Activated CD4-positive, alpha-beta T cell treated with anti-CD3 and anti-CD28 coated beads, Interleukin-2, amount 10 ng/mL, durations not matched to agents 24 days and 14 days (primary cell): ENCODE data around the gene GLIS1. TPM values are rescaled to one million over a fixed set of nuclear protein-coding genes. Genes with fewer than 3 reads are reported as not detected.

Experiments
- DNase-seq: peaks from one replicate; pipeline ENCODE4 v3.0.0; 2022
- H3K27ac Mint-ChIP-seq: one replicate; pipeline ENCODE4 v1.8.0; 2022; ENCODE audit warnings: mild to moderate bottlenecking, mixed read lengths
- H3K27me3 Mint-ChIP-seq: one replicate; pipeline ENCODE4 v1.8.0; 2022; ENCODE audit warnings: mixed read lengths
- H3K36me3 Mint-ChIP-seq: one replicate; pipeline ENCODE4 v1.8.0; 2022; ENCODE audit warnings: low read depth, mild to moderate bottlenecking, mixed read lengths
- H3K4me1 Mint-ChIP-seq: one replicate; pipeline ENCODE4 v1.8.0; 2021; ENCODE audit warnings: mixed read lengths
- H3K4me3 Mint-ChIP-seq: one replicate; pipeline ENCODE4 v1.8.0; 2022; ENCODE audit warnings: mild to moderate bottlenecking, moderate library complexity, mixed read lengths
- H3K9me3 Mint-ChIP-seq: one replicate; pipeline ENCODE4 v1.8.0; 2021; ENCODE audit warnings: mixed read lengths
- intact Hi-C: fragments of 100-400 bp; cut with micrococcal nuclease; formaldehyde crosslinking; loops from one replicate; pipeline ENCODE4 v1.15.1; 2023
- total RNA-seq: library from RNA; stranded (reverse); gene quantifications from 2 replicates; pipeline ENCODE4 v1.2.3, GENCODE V29; 2022

GLIS1 gene
- total RNA-seq, 1 donor from 2014 or later = not detected

DNA sequence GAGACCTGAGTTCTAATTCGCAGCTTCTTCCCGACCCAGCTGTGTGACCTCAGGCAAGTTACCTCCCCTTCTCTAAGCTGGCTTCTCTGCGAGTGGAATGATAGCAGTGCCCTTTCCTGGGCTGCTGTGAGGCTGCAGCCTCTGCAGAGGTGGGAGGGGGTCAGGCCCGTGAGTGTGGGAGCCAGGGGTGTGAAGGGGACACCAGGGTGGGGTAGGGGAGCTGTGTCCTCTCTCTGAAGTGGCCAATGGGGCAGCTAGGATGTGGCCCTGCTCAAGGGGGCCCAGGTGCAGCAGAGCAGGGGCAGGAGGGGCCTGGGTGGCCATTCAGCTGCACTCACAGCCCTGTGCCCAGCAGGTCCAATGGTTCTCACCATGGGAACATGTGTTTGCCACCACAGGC is 255.3 kb downstream of the GLIS1 start:
- intact Hi-C loops = loop anchor here (10.0 kb wide), 1 partner anchor 111 kb away; no protein-coding TSS in a partner anchor
- Mint-ChIP-seq H3K9me3 (no peaks in the 10 kb centered on the region), H3K4me3 (no peak overlapping the region), H3K4me1 (peaks cover 3% of the 10 kb centered on the region), H3K36me3 (no peaks in the 10 kb centered on the region), H3K27ac (no peak overlapping the region), H3K27me3 (peaks cover 9% of the 10 kb centered on the region)
- DNase-seq = no peak

DNA sequence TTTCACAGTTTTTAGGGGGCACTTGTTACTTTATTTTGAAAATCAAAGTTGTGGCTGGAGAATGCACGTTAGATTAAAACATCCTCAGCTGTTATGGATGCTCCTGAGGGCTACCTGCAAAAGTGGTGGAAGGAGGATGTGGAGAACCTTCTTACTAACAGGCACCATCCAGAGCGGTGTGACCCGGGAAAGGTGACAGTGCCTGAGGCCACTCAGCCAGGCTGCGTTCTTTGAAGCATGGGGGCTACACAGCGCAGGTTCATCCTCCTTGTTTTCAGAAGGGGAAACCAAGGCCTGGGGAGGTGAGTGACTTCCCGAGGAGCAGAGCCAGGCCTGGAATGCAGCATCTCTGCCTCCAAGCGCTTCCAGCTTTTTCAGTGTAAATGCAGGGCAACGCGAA is 255.8 kb downstream of the GLIS1 start:
- no peak overlapping the region for H3K27ac Mint-ChIP-seq
- no peaks in the 10 kb centered on the region for H3K36me3 Mint-ChIP-seq
- H3K4me3 Mint-ChIP-seq = no peak overlapping the region
- H3K27me3 Mint-ChIP-seq = peaks cover 10% of the 10 kb centered on the region
- intact Hi-C loops = loop anchor here (10.0 kb wide), 1 partner anchor 112 kb away; no protein-coding TSS in a partner anchor
- no peaks in the 10 kb centered on the region for H3K9me3 Mint-ChIP-seq
- H3K4me1 Mint-ChIP-seq = peaks cover 3% of the 10 kb centered on the region
- DNase-seq = no peak

DNA sequence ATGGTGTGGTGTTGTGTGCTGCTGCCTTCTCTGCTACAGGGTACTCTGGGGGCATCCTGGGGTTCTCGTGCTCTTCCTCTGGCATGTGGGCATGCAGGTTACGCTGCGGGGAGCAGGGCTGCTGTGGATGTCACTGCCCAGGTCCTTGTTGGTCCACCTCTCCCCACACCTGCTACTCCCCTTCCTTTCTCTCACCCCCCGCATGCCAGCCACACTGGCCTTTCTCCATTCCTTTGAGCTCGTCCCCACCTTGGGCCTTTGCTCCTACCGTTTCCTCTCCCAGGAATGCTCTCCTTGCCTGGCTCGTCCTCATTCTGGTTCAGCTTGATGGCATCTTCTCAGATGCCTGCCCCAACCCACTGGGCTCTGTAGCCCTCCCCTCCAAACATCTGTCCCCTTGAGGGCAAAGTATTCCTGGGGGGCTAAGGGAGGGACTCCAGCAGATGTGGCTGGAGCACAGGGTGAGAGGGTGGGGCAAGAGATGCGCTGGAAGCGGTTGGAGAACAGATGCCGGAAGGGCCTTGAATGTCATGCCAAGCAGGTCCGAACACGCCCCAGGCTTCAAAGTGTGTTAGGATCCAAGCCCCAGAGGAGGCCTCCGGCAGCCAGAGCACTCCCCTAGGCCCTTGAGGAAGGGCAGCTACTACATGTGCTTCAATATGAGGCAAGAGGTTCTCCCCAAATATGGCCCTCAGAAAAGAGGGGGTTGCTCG is 256.4 kb downstream of the GLIS1 start:
- no peaks in the 10 kb centered on the region for H3K36me3 Mint-ChIP-seq
- no peaks in the 10 kb centered on the region for H3K9me3 Mint-ChIP-seq
- DNase-seq = no peak
- no peak overlapping the region for H3K27ac Mint-ChIP-seq
- H3K4me3 Mint-ChIP-seq = no peak overlapping the region
- intact Hi-C loops = loop anchor here (10.0 kb wide), 1 partner anchor 112 kb away; no protein-coding TSS in a partner anchor
- peaks cover 3% of the 10 kb centered on the region for H3K4me1 Mint-ChIP-seq
- H3K27me3 Mint-ChIP-seq = peaks cover 10% of the 10 kb centered on the region

DNA sequence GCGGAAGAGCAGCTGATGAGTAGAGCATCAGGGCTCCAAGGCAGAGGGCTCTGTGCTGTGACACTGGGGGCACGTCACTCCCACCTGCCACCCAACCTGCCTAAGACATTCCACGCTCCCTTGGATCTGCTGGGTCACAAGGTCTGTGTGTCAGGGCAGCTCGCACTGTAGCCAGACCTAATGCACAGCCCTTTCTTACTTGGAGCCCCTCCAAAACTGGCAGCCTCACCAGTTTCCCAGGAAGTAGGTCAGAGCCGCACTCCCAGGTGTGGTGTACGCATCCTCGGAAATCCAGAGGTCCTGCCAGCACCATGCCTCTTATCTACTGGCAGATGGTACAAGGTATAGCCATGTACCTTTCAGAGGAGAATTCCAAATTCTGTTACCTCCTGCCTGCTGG is 257.5 kb downstream of the GLIS1 start:
- H3K9me3 Mint-ChIP-seq = no peaks in the 10 kb centered on the region
- H3K27ac Mint-ChIP-seq = no peak overlapping the region
- intact Hi-C loops = loop anchor here (10.0 kb wide), 1 partner anchor 113 kb away; no protein-coding TSS in a partner anchor
- no peaks in the 10 kb centered on the region for H3K36me3 Mint-ChIP-seq
- H3K27me3 Mint-ChIP-seq = peaks cover 9% of the 10 kb centered on the region
- peaks cover 3% of the 10 kb centered on the region for H3K4me1 Mint-ChIP-seq
- no peak overlapping the region for H3K4me3 Mint-ChIP-seq
- no peak for DNase-seq

DNA sequence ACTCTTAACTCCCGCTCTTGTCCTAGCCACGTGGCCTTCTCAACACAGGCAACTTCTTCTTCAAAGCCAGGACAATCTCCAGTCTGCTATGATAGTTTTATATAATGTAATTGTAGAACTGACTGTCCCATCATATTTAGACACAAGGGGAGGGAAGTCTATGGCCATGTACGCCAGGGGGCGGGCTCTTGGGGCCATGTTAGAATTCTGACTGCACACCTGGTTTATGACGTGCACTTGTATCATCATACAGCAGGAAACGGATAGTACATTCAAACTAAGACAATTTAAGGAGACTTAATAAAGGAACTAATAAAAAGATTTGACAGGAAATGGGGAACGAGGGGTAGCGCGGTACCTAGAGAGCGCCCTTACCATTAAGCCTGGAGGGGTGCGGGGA is 258.3 kb downstream of the GLIS1 start:
- Mint-ChIP-seq H3K4me1 (peaks cover 3% of the 10 kb centered on the region), H3K4me3 (no peak overlapping the region), H3K27me3 (peaks cover 10% of the 10 kb centered on the region), H3K36me3 (no peaks in the 10 kb centered on the region), H3K9me3 (no peaks in the 10 kb centered on the region), H3K27ac (no peak overlapping the region)
- DNase-seq = no peak
- intact Hi-C loops = loop anchor here (10.0 kb wide), 1 partner anchor 114 kb away; no protein-coding TSS in a partner anchor

DNA sequence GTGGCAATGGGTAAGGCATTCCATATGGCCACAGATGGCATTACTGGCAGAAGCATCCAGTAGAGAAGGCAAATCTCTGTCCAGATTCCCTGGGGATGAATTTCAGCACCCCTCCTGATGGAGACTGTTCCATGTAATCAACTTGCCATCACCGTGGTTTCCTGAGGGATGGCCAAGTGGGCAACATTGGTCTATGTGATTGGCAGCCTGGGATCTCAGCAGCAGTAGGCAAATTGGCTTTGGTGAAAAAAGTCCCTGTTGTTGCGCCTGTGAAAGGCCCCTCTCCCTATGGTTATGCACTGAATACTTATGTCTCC is 260.5 kb downstream of the GLIS1 start:
- H3K9me3 Mint-ChIP-seq = no peaks in the 10 kb centered on the region
- H3K4me3 Mint-ChIP-seq = no peak overlapping the region
- no peak for DNase-seq
- H3K4me1 Mint-ChIP-seq = no peaks in the 10 kb centered on the region
- H3K27ac Mint-ChIP-seq = no peak overlapping the region
- no peaks in the 10 kb centered on the region for H3K36me3 Mint-ChIP-seq
- H3K27me3 Mint-ChIP-seq = peaks cover 10% of the 10 kb centered on the region
- intact Hi-C loops = no loop called here

DNA sequence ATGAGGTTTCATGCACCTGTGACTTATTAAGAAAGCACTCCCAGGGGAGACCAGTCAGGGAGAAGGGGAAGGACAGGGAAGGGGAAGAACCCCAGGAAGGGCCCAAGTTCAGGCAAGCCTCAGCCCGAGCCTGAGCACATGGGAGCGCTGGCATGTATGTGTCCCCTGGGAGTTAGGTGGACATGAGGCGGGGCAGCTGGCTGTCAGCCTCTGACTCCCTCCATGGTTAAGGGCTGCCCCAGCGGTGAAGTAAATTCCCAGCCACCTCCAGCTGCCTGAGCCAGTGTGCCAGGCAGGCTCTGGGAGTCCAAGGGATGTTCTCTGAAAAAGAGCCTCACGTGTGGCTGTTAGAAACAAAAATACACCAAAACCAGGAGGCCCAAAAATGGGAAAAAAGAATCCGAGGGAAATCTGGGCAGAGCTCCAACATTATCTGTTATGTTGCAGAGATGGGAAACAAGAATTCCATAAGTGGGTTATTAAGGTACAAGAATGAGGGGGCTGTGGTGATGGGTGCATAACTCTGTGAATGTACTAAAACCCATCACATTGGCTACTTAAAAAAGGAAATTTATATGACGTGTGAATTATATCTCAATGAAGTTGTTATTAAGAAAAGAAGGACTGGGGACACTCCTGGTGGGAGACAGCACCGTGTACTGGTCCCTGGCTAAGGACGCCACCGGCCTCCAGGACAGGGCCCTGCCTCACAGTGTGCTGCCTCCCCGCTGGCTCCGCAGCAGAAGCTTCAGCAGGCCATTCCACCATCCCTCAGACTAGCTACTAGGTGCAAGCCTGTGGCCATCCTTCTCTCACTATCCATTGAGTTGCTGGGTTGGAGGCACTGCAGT is 261.1 kb downstream of the GLIS1 start:
- DNase-seq = no peak
- Mint-ChIP-seq H3K9me3 (no peaks in the 10 kb centered on the region), H3K27me3 (peaks cover 10% of the 10 kb centered on the region), H3K4me1 (no peaks in the 10 kb centered on the region), H3K36me3 (no peaks in the 10 kb centered on the region), H3K27ac (no peak overlapping the region), H3K4me3 (no peak overlapping the region)
- intact Hi-C loops = no loop called here

DNA sequence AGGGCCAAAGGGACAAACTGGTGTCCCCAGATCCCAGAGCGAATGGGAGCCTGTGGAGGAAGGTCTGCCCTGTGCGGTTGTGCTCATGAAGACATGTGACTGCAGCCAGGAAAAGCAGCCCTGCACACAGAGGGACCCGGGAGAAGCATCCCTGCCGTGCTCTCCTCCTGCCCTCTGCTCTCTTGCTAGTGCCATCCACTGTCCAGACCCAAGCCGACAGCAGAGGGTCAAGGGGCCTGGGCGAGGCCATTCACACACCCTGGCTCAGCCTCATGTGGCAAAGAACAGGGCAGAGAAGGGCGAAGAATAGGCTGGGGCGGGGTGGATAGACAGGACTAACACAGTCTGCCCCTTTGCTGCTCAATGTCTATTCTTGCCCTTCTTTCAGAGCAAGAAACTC is 262.4 kb downstream of the GLIS1 start:
- Mint-ChIP-seq H3K36me3 (no peaks in the 10 kb centered on the region), H3K27me3 (peaks cover 10% of the 10 kb centered on the region), H3K9me3 (no peaks in the 10 kb centered on the region), H3K4me1 (no peaks in the 10 kb centered on the region), H3K27ac (no peak overlapping the region), H3K4me3 (no peak overlapping the region)
- intact Hi-C loops = no loop called here
- no peak for DNase-seq

DNA sequence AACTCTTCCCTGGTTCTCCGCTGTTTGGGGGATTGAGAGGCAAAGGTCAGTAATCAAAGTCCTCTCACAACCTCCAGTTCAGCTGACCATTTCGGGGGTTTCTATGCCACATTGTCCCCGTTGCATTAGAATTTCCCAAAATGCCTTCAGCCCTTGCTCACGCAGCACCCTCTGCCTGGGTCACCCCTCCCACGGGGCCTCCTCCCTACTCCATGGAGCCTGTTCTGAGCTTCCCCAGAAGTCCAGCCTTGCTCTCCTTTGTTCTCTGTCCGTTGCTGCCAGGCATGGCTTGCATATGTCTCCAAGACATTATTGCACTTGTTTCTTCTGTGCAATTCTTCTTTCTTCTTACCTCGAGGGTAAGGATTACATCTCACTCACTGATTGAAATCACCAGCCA is 263.3 kb downstream of the GLIS1 start:
- H3K4me3 Mint-ChIP-seq = no peak overlapping the region
- H3K9me3 Mint-ChIP-seq = no peaks in the 10 kb centered on the region
- H3K36me3 Mint-ChIP-seq = no peaks in the 10 kb centered on the region
- intact Hi-C loops = no loop called here
- DNase-seq = no peak
- H3K27me3 Mint-ChIP-seq = peaks cover 10% of the 10 kb centered on the region
- H3K27ac Mint-ChIP-seq = no peak overlapping the region
- H3K4me1 Mint-ChIP-seq = no peaks in the 10 kb centered on the region

DNA sequence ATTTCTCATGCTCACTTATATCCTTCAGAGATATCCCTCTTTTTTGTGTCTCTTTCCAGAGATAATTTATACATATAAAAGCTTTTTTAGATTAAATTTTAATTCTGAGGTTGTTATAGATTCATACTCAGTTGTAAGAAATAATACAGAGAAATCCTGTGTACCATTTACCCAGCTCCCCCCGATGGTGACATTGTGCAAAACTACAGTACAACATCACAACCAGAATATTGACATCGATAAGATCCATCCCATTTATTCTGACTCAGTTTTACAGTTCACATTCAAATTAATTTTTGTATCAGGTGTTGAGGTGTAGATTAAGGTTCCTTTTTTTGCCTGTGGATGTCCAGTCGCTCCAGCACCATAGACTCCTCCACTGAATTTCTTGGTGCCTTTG is 265.5 kb downstream of the GLIS1 start:
- intact Hi-C loops = no loop called here
- Mint-ChIP-seq H3K36me3 (no peaks in the 10 kb centered on the region), H3K27me3 (peaks cover 5% of the 10 kb centered on the region), H3K27ac (no peak overlapping the region), H3K4me3 (no peak overlapping the region), H3K9me3 (no peaks in the 10 kb centered on the region), H3K4me1 (no peaks in the 10 kb centered on the region)
- no peak for DNase-seq

DNA sequence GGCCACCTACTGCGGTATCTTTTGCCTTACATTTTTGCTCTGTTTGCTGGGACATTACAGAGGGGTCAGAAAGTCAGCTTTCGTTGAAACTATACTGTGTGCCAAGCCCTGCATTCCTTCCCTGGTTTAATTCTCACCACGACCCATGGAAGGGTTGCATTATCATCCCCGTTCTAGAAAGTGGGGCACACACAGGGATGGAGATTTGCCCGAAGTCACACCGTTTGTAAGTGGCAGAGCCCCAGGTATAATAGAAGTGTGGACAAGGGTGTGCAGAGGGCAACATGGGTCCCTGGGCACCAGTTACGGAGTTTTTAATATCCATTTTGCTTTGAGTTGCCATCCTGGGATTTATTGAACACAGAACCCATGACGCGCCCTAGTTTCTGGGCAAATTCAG is 268.0 kb downstream of the GLIS1 start:
- DNase-seq = no peak
- no peak overlapping the region for H3K27ac Mint-ChIP-seq
- peaks cover under 1% of the 10 kb centered on the region for H3K27me3 Mint-ChIP-seq
- no peaks in the 10 kb centered on the region for H3K4me1 Mint-ChIP-seq
- intact Hi-C loops = no loop called here
- no peaks in the 10 kb centered on the region for H3K36me3 Mint-ChIP-seq
- H3K4me3 Mint-ChIP-seq = no peak overlapping the region
- H3K9me3 Mint-ChIP-seq = no peaks in the 10 kb centered on the region

DNA sequence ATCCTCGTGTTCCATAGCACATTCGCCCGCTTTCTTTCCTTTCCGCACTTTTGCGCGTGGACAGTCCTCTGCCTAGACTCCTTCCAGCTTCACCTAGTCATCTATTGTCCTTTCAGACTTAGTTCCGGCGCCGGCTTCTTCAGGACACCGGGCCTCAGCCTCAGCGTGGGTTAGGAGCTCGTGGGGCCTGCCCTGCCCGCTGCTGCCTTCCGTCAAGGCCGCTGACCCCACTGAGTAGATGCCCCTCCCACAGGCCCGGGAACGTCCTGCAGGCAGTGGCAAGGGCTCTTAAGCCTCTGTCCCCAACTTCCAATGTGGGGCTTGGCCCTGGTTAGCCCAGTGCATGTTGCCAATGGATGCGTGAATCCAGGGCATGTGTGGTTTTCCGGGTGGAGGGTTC is 268.4 kb downstream of the GLIS1 start:
- Mint-ChIP-seq H3K27ac (no peak overlapping the region), H3K27me3 (no peaks in the 10 kb centered on the region), H3K9me3 (no peaks in the 10 kb centered on the region), H3K4me3 (no peak overlapping the region), H3K36me3 (no peaks in the 10 kb centered on the region), H3K4me1 (no peaks in the 10 kb centered on the region)
- DNase-seq = no peak
- intact Hi-C loops = no loop called here

DNA sequence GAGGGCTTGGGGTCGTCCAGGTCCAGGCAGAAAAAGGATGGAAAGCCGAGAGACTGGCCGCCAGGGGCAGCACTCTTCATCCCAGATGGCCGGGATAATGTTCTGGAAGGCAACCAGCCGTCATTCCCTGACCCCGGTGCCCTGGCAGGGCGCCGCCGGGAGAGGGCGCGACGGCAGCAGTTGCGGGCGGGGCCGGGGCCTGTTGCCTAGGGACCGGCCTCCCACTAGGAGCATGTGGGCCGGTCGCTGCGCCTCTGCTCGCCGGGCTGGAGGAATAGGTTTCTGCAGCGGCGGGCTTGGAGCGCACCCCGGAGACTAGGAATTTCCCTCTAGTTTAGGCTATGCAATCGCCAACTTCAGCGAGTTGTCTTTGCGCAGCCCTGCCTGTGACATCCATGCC is 268.8 kb downstream of the GLIS1 start:
- Mint-ChIP-seq H3K9me3 (no peaks in the 10 kb centered on the region), H3K36me3 (no peaks in the 10 kb centered on the region), H3K27ac (no peak overlapping the region), H3K4me1 (no peaks in the 10 kb centered on the region), H3K4me3 (no peak overlapping the region), H3K27me3 (no peaks in the 10 kb centered on the region)
- no peak for DNase-seq
- intact Hi-C loops = no loop called here

DNA sequence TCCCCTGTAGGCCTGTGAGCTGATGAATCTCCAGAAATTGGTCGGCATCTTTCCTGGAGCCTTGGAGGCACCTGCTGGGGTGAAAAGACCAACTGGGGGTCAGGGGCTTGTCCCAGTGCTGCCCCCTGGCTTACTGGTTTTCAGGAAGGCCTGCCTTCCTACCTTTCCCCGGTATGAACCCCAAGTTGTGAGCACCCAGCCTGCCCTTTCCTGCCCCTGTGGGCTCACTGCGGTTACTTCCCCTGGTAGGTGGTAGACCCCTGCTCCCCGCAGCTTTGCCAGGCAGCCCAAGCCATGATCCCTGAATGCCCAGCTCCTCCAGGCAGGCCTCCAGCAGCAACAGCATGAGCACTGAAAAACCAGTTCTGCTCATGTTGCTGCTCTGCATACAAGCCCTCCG is 269.6 kb downstream of the GLIS1 start:
- DNase-seq = no peak
- H3K27me3 Mint-ChIP-seq = no peaks in the 10 kb centered on the region
- intact Hi-C loops = no loop called here
- no peaks in the 10 kb centered on the region for H3K9me3 Mint-ChIP-seq
- no peak overlapping the region for H3K27ac Mint-ChIP-seq
- H3K4me1 Mint-ChIP-seq = no peaks in the 10 kb centered on the region
- no peak overlapping the region for H3K4me3 Mint-ChIP-seq
- H3K36me3 Mint-ChIP-seq = no peaks in the 10 kb centered on the region
